ENCODE results near the gene ELL2. TPM values are rescaled to one million over a fixed set of nuclear protein-coding genes. Genes with fewer than 3 reads are reported as not detected.

ELL2 gene
- total and polyA plus RNA-seq, 9 of the 15 experiments (the other 6 are each of a cell fraction or from before 2014, with no cell fraction given), result 4.3 to 18.3 (median 14.5) TPM

- BruUV-seq (replicated peaks), result no TSS peak
- ATAC-seq, result no peak
- no peak for DNase-seq (ENCODE audit: extremely low read depth in 1 of 4, low spot score in 3 of 4)
- ChIA-PET POLR2A (interaction anchor here (0.7 to 1.2 kb wide), 3 partner anchors 10 to 1732 kb away, joined by 4 read pairs; no protein-coding TSS in a partner anchor), CTCF (ENCODE audit: low intra/inter-chr PET ratio) (no interaction called here)
- TF ChIP-seq PRMT5 (CRISPR knock-in tag; IDR thresholded peaks at IDR 0.05) (no peak), GTF2F1 (IDR thresholded peaks at IDR 0.05; ENCODE audit: low read depth, low read length) (no peak), MIER1 (IDR thresholded peaks at IDR 0.05; ENCODE audit: low read depth) (no peak), ZFX (CRISPR knock-in tag; IDR thresholded peaks at IDR 0.05) (no peak), PRPF4 (IDR thresholded peaks at IDR 0.05; ENCODE audit: insufficient read depth, low read depth, low read length, poor library complexity, severe bottlenecking) (no peak), MED1 (CRISPR knock-in tag; IDR thresholded peaks at IDR 0.05; ENCODE audit: borderline replicate concordance) (no peak), CAMTA2 (CRISPR knock-in tag; conservative IDR thresholded peaks at IDR 0.05) (no peak), ZNF41 (CRISPR knock-in tag; conservative IDR thresholded peaks at IDR 0.05) (no peak), MLLT1 (IDR thresholded peaks at IDR 0.05) (no peak), ELF2 (CRISPR knock-in tag; IDR thresholded peaks at IDR 0.05) (no peak), VEZF1 (CRISPR knock-in tag; IDR thresholded peaks at IDR 0.05) (no peak), JUN (IDR thresholded peaks at IDR 0.05; ENCODE audit: borderline replicate concordance, low read depth, low read length) (no peak), JUN (CRISPR knock-in tag; IDR thresholded peaks at IDR 0.05; ENCODE audit: borderline replicate concordance) (no peak), GABPB2 (CRISPR knock-in tag; conservative IDR thresholded peaks at IDR 0.05) (no peak), BMI1 (IDR thresholded peaks at IDR 0.05; ENCODE audit: low read length) (no peak)
- TF ChIP-seq, protein P1, sequence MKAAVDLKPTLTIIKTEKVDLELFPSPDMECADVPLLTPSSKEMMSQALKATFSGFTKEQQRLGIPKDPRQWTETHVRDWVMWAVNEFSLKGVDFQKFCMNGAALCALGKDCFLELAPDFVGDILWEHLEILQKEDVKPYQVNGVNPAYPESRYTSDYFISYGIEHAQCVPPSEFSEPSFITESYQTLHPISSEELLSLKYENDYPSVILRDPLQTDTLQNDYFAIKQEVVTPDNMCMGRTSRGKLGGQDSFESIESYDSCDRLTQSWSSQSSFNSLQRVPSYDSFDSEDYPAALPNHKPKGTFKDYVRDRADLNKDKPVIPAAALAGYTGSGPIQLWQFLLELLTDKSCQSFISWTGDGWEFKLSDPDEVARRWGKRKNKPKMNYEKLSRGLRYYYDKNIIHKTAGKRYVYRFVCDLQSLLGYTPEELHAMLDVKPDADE (conservative IDR thresholded peaks at IDR 0.05; ENCODE audit: control insufficient read depth, low read depth, low read length), result no peak
- Histone ChIP-seq H2AFZ (ENCODE audit: low read depth, low read length) (no peak overlapping the region), H3K9me3 (replicated peaks; ENCODE audit: control insufficient read depth, insufficient read depth, low read depth, low read length) (no peaks in the 10 kb centered on the region), H3K27ac (ENCODE audit: extremely low read depth, low read depth, low read length) (no peak overlapping the region), H3K79me2 (ENCODE audit: control insufficient read depth, insufficient read depth, low read length) (no peaks in the 10 kb centered on the region), H3K27me3 (ENCODE audit: control insufficient read depth in 2 of 2, insufficient read depth in 2 of 2, low read length in 2 of 2) (no peaks in the 10 kb centered on the region), H3K36me3 (ENCODE audit: control insufficient read depth, insufficient read depth, low read length) (no peaks in the 10 kb centered on the region), H3K9me1 (ENCODE audit: control insufficient read depth, insufficient read depth, low read length) (no peaks in the 10 kb centered on the region), H3K9ac (ENCODE audit: insufficient read depth in 1 of 2, low read depth in 2 of 2, low read length in 2 of 2) (no peak overlapping the region), H3K4me2 (ENCODE audit: insufficient read depth, low read length) (no peak overlapping the region), H3K4me1 (replicated peaks in 1 of 2; ENCODE audit: control insufficient read depth in 2 of 2, insufficient read depth in 2 of 2, low read length in 2 of 2) (peaks cover 0 to 21% of the 10 kb centered on the region in 2 experiments; a peak in 4 of 5 replicates), H4K20me1 (replicated peaks; ENCODE audit: control insufficient read depth, insufficient read depth, low read length) (no peaks in the 10 kb centered on the region), H3K4me3 (no peak overlapping the region)
- 17% methylated on average over 1 of the region's 1 CpG for WGBS (ENCODE audit: insufficient coverage, low coverage, missing lambda C conversion rate)
- intact Hi-C loops (cut with micrococcal nuclease) (loop anchor here (5.0 to 10.0 kb wide), 3 partner anchors 109 to 396 kb away; partner anchors contain the start of genes ARSK, RHOBTB3 and SKIC3), in situ Hi-C loops (cut with MboI) (loop anchor here (10.0 to 25.0 kb wide), 2 partner anchors 556 to 879 kb away; partner anchors contain the start of gene MCTP1)
- no peak for FAIRE-seq
Observed at GRCh38 chr5:95840956-95841705, 120.5 kb downstream of the ELL2 start.

Measured in K562 (cell line).